Stimulated activated memory B cell treated with anti-CD40 and anti-IgM and Interleukin-4, amounts not matched to agents 10 μg/mL and 1 μg/mL and 100 μg/mL, for 72 hours (primary cell): ENCODE measurements around the gene NUP85.
A peak's percentile ranks its signal among the peaks of the same experiment; 100 is the strongest.
"Not testable (repeated sequence)": the region's sequence is repeated elsewhere in the genome, so short reads cannot be mapped to it uniquely, and the experiment has no call there.

ENCODE experiments used
- ATAC-seq: fragments of 150-1000 bp; cut with Tn5 transposase; 2 replicates; pipeline ENCODE4 v1.10.0; 2021
- H3K27ac Mint-ChIP-seq: one replicate; pipeline ENCODE4 v1.8.0; 2022; ENCODE audit warnings: mild to moderate bottlenecking, mixed read lengths
- H3K27me3 Mint-ChIP-seq: one replicate; pipeline ENCODE4 v1.8.0; 2022; ENCODE audit warnings: mixed read lengths
- H3K36me3 Mint-ChIP-seq: one replicate; pipeline ENCODE4 v1.8.0; 2022; ENCODE audit warnings: mixed read lengths
- H3K4me1 Mint-ChIP-seq: one replicate; pipeline ENCODE4 v1.8.0; 2022; ENCODE audit warnings: mixed read lengths
- H3K4me3 Mint-ChIP-seq: one replicate; pipeline ENCODE4 v1.8.0; 2022; ENCODE audit warnings: mild to moderate bottlenecking, moderate library complexity, mixed read lengths
- H3K9me3 Mint-ChIP-seq: one replicate; pipeline ENCODE4 v1.8.0; 2022; ENCODE audit warnings: mixed read lengths

Gene NUP85

GRCh38 chr17:75182569-75183436 is 22.7 kb upstream of the NUP85 start, which contains the start of gene SUMO2:
TSS of gene SUMO2 (minus strand) at chr17:75182959. CDS start at chr17:75182834, 125 bp downstream.
- H3K27me3 Mint-ChIP-seq = no peaks in the 10 kb centered on the region
- peaks cover 10% of the 10 kb centered on the region for H3K36me3 Mint-ChIP-seq
- peak; percentile 95 for ATAC-seq
- H3K9me3 Mint-ChIP-seq = no peaks in the 10 kb centered on the region
- H3K4me1 Mint-ChIP-seq = peaks cover 33% of the 10 kb centered on the region
- peak within 1 kb of the TSS; percentile 88 for H3K4me3 Mint-ChIP-seq
- H3K27ac Mint-ChIP-seq = peak within 1 kb of the TSS; percentile 99

GRCh38 chr17:75183999-75184884 is 21.2 kb upstream of the NUP85 start:
- peaks cover 38% of the 10 kb centered on the region for H3K4me1 Mint-ChIP-seq
- H3K36me3 Mint-ChIP-seq = peaks cover 10% of the 10 kb centered on the region
- no peaks in the 10 kb centered on the region for H3K27me3 Mint-ChIP-seq
- ATAC-seq = no peak
- peak overlapping the region; percentile 99 for H3K27ac Mint-ChIP-seq
- no peaks in the 10 kb centered on the region for H3K9me3 Mint-ChIP-seq
- peak overlapping the region; percentile 88 for H3K4me3 Mint-ChIP-seq

DNA sequence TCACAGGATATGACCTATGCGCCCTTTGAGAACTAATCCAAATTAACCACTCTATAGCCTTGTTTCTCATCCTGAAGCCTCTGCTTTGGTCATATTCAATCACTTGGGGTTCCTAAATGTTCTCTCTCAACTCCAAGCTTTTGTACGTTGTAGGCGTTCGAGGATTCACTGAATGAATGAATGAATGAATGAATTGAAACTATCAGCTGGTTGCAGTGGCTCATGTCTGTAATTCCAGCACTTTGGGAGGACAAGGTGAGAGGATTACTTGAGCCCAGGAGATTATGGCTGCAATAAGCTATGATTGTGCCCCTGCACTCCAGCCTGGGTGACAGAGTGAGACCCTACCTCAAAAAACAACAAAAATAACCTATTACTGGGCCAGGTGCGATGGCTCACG is 16.9 kb upstream of the NUP85 start:
- Mint-ChIP-seq H3K36me3 (no peaks in the 10 kb centered on the region), H3K4me3 (no peak overlapping the region), H3K27me3 (no peaks in the 10 kb centered on the region), H3K9me3 (no peaks in the 10 kb centered on the region), H3K27ac (peak overlapping the region; percentile 10), H3K4me1 (peaks cover 18% of the 10 kb centered on the region)
- no peak for ATAC-seq

DNA sequence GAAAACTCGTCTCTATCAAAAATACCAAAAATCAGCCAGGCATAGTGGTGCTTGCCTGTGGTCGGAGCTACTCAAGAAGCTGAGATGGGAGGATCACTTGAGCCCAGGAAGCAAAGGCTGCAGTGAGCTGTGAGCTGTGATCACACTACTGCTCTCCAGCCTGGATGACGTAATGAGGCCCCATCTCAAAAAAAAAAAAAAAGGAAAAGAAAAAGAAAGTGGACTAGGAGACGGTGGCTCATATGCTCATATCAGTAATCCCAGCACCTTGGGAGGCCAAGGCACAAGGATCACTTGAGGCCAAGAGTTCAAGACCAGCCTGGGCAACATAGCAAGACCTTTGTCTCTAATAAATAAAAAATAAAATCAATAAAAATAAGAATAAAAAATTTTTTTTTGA is 13.9 kb upstream of the NUP85 start:
- H3K9me3 Mint-ChIP-seq = no peaks in the 10 kb centered on the region
- H3K36me3 Mint-ChIP-seq = no peaks in the 10 kb centered on the region
- no peak for ATAC-seq
- no peak overlapping the region for H3K4me3 Mint-ChIP-seq
- H3K27ac Mint-ChIP-seq = no peak overlapping the region
- peaks cover 8% of the 10 kb centered on the region for H3K4me1 Mint-ChIP-seq
- no peaks in the 10 kb centered on the region for H3K27me3 Mint-ChIP-seq

GRCh38 chr17:75194879-75195278 is 10.6 kb upstream of the NUP85 start:
- no peak overlapping the region for H3K27ac Mint-ChIP-seq

DNA sequence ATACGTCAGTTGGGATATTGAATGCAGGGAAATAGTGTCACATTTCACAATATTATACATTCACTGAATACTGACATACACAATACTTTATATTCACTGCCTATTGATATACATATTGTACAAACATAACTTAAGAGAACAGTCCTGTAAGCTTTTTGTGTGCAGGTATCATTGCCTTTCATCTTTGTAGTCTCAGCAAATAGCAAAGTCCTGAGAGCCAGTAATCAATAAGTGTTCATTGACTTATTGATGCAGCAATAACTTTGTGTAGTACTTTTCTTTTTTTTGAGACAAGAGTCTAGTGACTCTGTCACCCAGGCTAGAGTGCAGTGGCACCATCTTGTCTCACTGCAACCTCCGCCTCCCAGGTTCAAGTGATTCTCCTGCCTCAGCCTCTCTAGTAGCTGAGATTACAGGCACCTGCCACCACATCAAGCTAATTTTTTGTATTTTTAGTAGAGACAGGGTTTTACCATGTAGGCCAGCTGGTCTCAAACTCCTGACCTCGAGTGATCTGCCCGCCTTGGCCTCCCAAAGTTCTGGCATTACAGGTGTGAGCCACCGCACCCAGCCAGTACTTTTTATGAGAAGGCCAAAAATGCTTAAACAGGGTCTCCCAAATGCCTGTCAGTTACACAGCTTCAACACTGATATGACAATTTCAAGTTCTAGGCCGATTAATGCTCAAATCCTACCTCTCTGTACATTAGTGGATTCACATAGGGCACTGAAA is 5.4 kb upstream of the NUP85 start:
- no peaks in the 10 kb centered on the region for H3K36me3 Mint-ChIP-seq
- no peaks in the 10 kb centered on the region for H3K27me3 Mint-ChIP-seq
- ATAC-seq = no peak
- no peaks in the 10 kb centered on the region for H3K9me3 Mint-ChIP-seq
- peaks cover 13% of the 10 kb centered on the region for H3K4me1 Mint-ChIP-seq
- H3K27ac Mint-ChIP-seq = no peak overlapping the region
- no peak overlapping the region for H3K4me3 Mint-ChIP-seq

More at GRCh38 chr17:75194879-75195278, 10.6 kb upstream of the NUP85 start:
- no peaks in the 10 kb centered on the region for H3K4me1 Mint-ChIP-seq
- H3K9me3 Mint-ChIP-seq = no peaks in the 10 kb centered on the region
- no peaks in the 10 kb centered on the region for H3K27me3 Mint-ChIP-seq
- no peak overlapping the region for H3K4me3 Mint-ChIP-seq
- ATAC-seq = no peak
- no peaks in the 10 kb centered on the region for H3K36me3 Mint-ChIP-seq

DNA sequence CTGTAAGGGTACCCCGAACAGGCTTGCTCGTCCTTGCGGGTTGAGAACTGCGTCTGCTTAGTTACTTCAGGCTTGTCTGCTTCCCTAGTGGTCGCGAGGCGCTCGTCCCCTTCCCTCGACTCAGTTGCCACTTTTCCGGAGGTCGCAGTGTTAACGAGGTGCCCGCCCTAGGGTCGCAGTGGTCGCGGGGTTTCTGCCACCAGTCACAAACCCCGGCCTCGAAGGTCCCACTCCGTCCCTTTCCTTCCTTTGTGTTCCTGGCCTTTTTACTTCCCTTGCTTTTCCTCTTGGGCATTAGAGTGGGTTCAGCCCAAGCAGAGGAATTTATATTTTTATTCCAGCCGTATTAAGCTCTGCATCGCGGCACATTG is 299 bp downstream of the NUP85 start:
- peak; percentile 35 for ATAC-seq
- H3K36me3 Mint-ChIP-seq = peaks cover 6% of the 10 kb centered on the region
- no peaks in the 10 kb centered on the region for H3K9me3 Mint-ChIP-seq
- peak overlapping the region; percentile 98 for H3K27ac Mint-ChIP-seq
- peaks cover 27% of the 10 kb centered on the region for H3K4me1 Mint-ChIP-seq
- H3K4me3 Mint-ChIP-seq = peak overlapping the region; percentile 96
- H3K27me3 Mint-ChIP-seq = no peaks in the 10 kb centered on the region

- not testable (repeated sequence) for ATAC-seq, H3K27me3 Mint-ChIP-seq, H3K9me3 Mint-ChIP-seq
- H3K4me1 Mint-ChIP-seq = peaks cover 21% of the 10 kb centered on the region
- H3K36me3 Mint-ChIP-seq = peaks cover 11% of the 10 kb centered on the region
- H3K4me3 Mint-ChIP-seq = peak overlapping the region; percentile 96
- peak overlapping the region; percentile 98 for H3K27ac Mint-ChIP-seq
These were observed 1.6 kb downstream of the NUP85 start for GRCh38 chr17:75207050-75207407.

GRCh38 chr17:75207760-75208159 is 2.3 kb downstream of the NUP85 start:
- ATAC-seq = no peak
- Mint-ChIP-seq H3K36me3 (peaks cover 12% of the 10 kb centered on the region), H3K4me1 (peaks cover 20% of the 10 kb centered on the region), H3K27me3 (no peaks in the 10 kb centered on the region), H3K4me3 (no peak overlapping the region), H3K9me3 (no peaks in the 10 kb centered on the region), H3K27ac (no peak overlapping the region)

DNA sequence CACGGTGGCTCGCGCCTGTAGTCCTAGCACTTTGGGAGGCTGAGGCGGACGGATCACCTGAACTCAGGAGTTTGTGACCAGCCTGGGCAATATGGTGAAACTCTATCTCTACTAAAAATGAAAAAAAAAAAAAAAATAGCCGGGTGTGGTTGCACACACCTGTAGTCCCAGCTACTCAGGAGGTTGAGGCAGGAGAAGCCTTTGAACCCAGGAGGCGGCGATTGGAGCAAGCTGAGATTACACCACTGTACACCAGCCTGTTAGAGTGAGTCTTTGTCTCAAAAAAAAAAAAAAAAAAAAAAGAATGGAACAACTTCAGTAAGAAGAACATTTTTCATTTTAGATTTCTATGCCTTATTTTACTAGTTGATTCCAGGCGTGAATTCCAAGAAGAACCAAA is 2.7 kb downstream of the NUP85 start:
- no peaks in the 10 kb centered on the region for H3K27me3 Mint-ChIP-seq
- peaks cover 15% of the 10 kb centered on the region for H3K36me3 Mint-ChIP-seq
- H3K4me3 Mint-ChIP-seq = no peak overlapping the region
- no peak for ATAC-seq
- no peak overlapping the region for H3K27ac Mint-ChIP-seq
- peaks cover 20% of the 10 kb centered on the region for H3K4me1 Mint-ChIP-seq
- H3K9me3 Mint-ChIP-seq = no peaks in the 10 kb centered on the region

- H3K36me3 Mint-ChIP-seq = peaks cover 19% of the 10 kb centered on the region
- no peak overlapping the region for H3K4me3 Mint-ChIP-seq
- no peaks in the 10 kb centered on the region for H3K27me3 Mint-ChIP-seq
- no peaks in the 10 kb centered on the region for H3K9me3 Mint-ChIP-seq
- ATAC-seq = no peak
- H3K27ac Mint-ChIP-seq = no peak overlapping the region
- H3K4me1 Mint-ChIP-seq = peaks cover 19% of the 10 kb centered on the region
These were observed 3.6 kb downstream of the NUP85 start for GRCh38 chr17:75209061-75209460.

DNA sequence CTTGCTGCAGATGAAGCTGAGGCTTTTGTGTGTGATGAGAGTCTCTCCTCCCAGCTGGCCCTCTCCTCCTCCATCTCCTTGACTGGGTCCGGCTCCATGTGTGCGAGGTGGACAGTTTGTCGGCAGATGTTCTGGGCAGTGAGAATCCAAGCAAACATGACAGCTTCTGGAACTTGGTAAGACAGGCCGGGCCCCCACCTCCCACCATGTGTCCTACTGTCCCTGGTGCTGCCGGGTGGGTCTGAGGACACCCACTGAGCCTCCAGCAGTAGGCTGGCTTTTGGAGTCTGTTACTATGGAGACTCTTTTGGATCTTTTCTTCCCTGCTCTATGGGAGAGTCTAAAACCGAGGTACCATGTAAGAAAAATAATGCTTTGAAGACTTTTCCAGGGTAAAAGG is 12.7 kb downstream of the NUP85 start:
- peaks cover 49% of the 10 kb centered on the region for H3K36me3 Mint-ChIP-seq
- no peaks in the 10 kb centered on the region for H3K9me3 Mint-ChIP-seq
- H3K4me3 Mint-ChIP-seq = no peak overlapping the region
- ATAC-seq = no peak
- no peak overlapping the region for H3K27ac Mint-ChIP-seq
- no peaks in the 10 kb centered on the region for H3K4me1 Mint-ChIP-seq
- no peaks in the 10 kb centered on the region for H3K27me3 Mint-ChIP-seq

- no peaks in the 10 kb centered on the region for H3K9me3 Mint-ChIP-seq
- peaks cover 55% of the 10 kb centered on the region for H3K36me3 Mint-ChIP-seq
- H3K27ac Mint-ChIP-seq = no peak overlapping the region
These were observed 14.3 kb downstream of the NUP85 start for GRCh38 chr17:75219815-75220214.

DNA sequence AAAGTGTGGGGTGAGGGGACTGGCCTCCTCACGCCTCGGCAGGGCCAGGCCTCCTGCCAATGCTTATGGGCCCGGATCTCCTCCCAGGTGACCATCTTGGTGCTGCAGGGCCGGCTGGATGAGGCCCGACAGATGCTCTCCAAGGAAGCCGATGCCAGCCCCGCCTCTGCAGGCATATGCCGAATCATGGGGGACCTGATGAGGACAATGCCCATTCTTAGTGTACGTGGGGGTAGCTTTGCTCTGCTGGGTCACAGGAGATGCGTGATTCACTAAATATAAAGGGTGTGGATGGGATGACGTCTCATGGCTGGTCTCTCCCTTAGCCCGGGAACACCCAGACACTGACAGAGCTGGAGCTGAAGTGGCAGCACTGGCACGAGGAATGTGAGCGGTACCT is 19.5 kb downstream of the NUP85 start:
- no peak overlapping the region for H3K27ac Mint-ChIP-seq
- H3K4me1 Mint-ChIP-seq = no peaks in the 10 kb centered on the region
- no peak for ATAC-seq
- no peaks in the 10 kb centered on the region for H3K27me3 Mint-ChIP-seq
- peaks cover 39% of the 10 kb centered on the region for H3K36me3 Mint-ChIP-seq
- no peak overlapping the region for H3K4me3 Mint-ChIP-seq
- H3K9me3 Mint-ChIP-seq = no peaks in the 10 kb centered on the region

More at GRCh38 chr17:75219815-75220214, 14.3 kb downstream of the NUP85 start:
- Mint-ChIP-seq H3K4me3 (no peak overlapping the region), H3K4me1 (no peaks in the 10 kb centered on the region), H3K27me3 (no peaks in the 10 kb centered on the region)
- ATAC-seq = no peak

- ATAC-seq = no peak
- Mint-ChIP-seq H3K4me3 (no peak overlapping the region), H3K9me3 (no peaks in the 10 kb centered on the region), H3K4me1 (no peaks in the 10 kb centered on the region), H3K36me3 (peaks cover 54% of the 10 kb centered on the region), H3K27ac (peak overlapping the region; percentile 23), H3K27me3 (no peaks in the 10 kb centered on the region)
These were observed 22.2 kb downstream of the NUP85 start for GRCh38 chr17:75227729-75228128.
